Activated CD4-positive, alpha-beta memory T cell treated with anti-CD3 and anti-CD28 coated beads, Interleukin-2, amount 10 ng/mL, durations not matched to agents 7 days and 5 days (primary cell): ENCODE results near the gene KAZN. TPM values are rescaled to one million over a fixed set of nuclear protein-coding genes. Genes with fewer than 3 reads are reported as not detected.

Experiments
- CTCF ChIA-PET: fragments of 350-600 bp; sonication (Branson Sonifier 250); formaldehyde crosslinking; loops from one replicate; lab custom pipeline; 2021; ENCODE audit warnings: antibody characterized with exemption, inconsistent platforms; lab: Charles Lee
- POLR2A ChIA-PET: fragments of 350-600 bp; sonication (Branson Sonifier 250); formaldehyde crosslinking; loops from one replicate; lab custom pipeline; 2021; ENCODE audit warnings: antibody characterized with exemption; lab: Charles Lee
- DNase-seq: peaks from one replicate; pipeline ENCODE4 v3.0.0-alpha.2; 2020
- H3K27ac Mint-ChIP-seq: one replicate; pipeline ENCODE4 v1.8.0; 2021; ENCODE audit warnings: mild to moderate bottlenecking, mixed read lengths
- H3K27me3 Mint-ChIP-seq: one replicate; pipeline ENCODE4 v1.8.0; 2021; ENCODE audit warnings: mixed read lengths
- H3K36me3 Mint-ChIP-seq: one replicate; pipeline ENCODE4 v1.8.0; 2021; ENCODE audit warnings: low read depth, mixed read lengths
- H3K4me1 Mint-ChIP-seq: one replicate; pipeline ENCODE4 v1.8.0; 2021; ENCODE audit warnings: mixed read lengths
- H3K4me3 Mint-ChIP-seq: one replicate; pipeline ENCODE4 v1.8.0; 2021; ENCODE audit warnings: mild to moderate bottlenecking, mixed read lengths
- H3K9me3 Mint-ChIP-seq: one replicate; pipeline ENCODE4 v1.8.0; 2021; ENCODE audit warnings: mixed read lengths
- total RNA-seq, 2 experiments: library from RNA; stranded (reverse); gene quantifications; one replicate each; pipeline ENCODE4 v1.2.3, GENCODE V29; 2021

The KAZN gene
- total RNA-seq, 2 experiments from 2014 or later: 0.30 to 0.43 TPM

GRCh38 chr1:14835725-14836124 is 237.2 kb downstream of the KAZN start:
- no peak overlapping the region for H3K27ac Mint-ChIP-seq
- H3K9me3 Mint-ChIP-seq: peaks cover 3% of the 10 kb centered on the region
- CTCF ChIA-PET: no interaction called here
- no peak overlapping the region for H3K4me3 Mint-ChIP-seq
- no peaks in the 10 kb centered on the region for H3K27me3 Mint-ChIP-seq
- POLR2A ChIA-PET: no interaction called here
- no peak for DNase-seq
- H3K4me1 Mint-ChIP-seq: no peaks in the 10 kb centered on the region
- no peaks in the 10 kb centered on the region for H3K36me3 Mint-ChIP-seq

- H3K27me3 Mint-ChIP-seq: no peaks in the 10 kb centered on the region
- no peak overlapping the region for H3K27ac Mint-ChIP-seq
- H3K36me3 Mint-ChIP-seq: no peaks in the 10 kb centered on the region
- no peaks in the 10 kb centered on the region for H3K4me1 Mint-ChIP-seq
- DNase-seq: no peak
- ChIA-PET CTCF (no interaction called here), POLR2A (no interaction called here)
- peaks cover 7% of the 10 kb centered on the region for H3K9me3 Mint-ChIP-seq
- no peak overlapping the region for H3K4me3 Mint-ChIP-seq
These were observed 238.1 kb downstream of the KAZN start for GRCh38 chr1:14836426-14837140.

DNA sequence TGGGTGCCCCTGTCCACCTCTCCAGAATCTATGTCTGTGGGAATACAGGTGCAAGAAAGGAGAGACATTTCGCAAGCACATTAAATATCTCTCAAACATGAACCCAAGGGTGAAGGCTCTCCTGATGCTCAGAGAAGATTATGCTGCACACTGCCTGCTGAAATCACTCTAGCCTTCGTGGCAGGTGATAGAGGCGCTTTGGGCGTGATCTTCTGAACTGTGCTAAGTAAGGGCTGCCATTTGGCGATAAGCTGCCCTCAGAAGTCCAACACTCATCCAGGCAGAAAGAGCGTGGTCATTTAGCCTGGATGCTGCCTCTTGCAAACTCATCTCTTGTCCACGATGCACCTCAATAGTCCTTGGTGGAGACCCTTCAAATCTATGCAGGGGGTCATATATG is 241.9 kb downstream of the KAZN start:
- CTCF ChIA-PET: no interaction called here
- H3K4me1 Mint-ChIP-seq: no peaks in the 10 kb centered on the region
- H3K27ac Mint-ChIP-seq: no peak overlapping the region
- POLR2A ChIA-PET: no interaction called here
- DNase-seq: no peak
- H3K36me3 Mint-ChIP-seq: no peaks in the 10 kb centered on the region
- peaks cover 26% of the 10 kb centered on the region for H3K9me3 Mint-ChIP-seq
- H3K4me3 Mint-ChIP-seq: no peak overlapping the region
- no peaks in the 10 kb centered on the region for H3K27me3 Mint-ChIP-seq

DNA sequence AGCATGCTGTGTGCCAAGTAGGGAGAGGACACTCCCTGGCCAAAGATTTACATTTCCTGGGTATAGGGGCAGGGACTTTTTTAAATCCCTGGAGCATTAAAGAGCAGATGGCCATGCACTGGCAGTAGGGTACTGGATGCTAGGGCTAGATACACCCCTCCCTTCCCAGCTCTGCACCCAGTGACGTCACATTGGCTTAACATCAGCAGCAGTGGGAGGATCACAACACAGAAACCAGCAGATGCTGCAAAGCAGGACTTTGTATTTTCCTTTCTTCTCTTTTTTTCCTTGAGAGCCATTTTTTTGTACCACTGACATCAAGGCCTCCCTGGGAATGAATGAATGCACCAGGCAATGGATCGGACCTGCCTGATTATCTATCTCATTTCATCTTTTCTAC is 243.0 kb downstream of the KAZN start:
- ChIA-PET CTCF (no interaction called here), POLR2A (no interaction called here)
- Mint-ChIP-seq H3K4me3 (no peak overlapping the region), H3K9me3 (peaks cover 26% of the 10 kb centered on the region), H3K27me3 (no peaks in the 10 kb centered on the region), H3K36me3 (no peaks in the 10 kb centered on the region), H3K4me1 (no peaks in the 10 kb centered on the region), H3K27ac (no peak overlapping the region)
- no peak for DNase-seq

DNA sequence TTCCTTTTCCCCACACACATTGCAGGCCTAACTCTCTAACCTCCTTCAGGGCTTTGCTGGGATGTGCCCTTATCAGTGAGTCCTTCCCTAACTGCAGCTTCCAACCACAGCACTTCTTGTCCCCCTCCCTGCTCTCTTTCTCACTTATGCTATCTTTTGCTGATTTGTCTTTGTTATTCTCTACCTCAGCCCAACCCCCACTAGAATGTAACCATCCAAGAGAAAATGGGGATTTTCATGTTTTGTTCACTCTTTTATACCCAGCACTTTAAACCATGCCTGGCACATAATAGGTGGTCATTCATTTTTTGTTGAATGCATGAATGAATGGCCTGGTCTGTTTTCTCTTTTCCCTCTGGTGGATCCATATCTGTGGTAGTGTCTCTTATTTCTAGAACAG is 243.5 kb downstream of the KAZN start:
- H3K27ac Mint-ChIP-seq: no peak overlapping the region
- CTCF ChIA-PET: no interaction called here
- POLR2A ChIA-PET: no interaction called here
- no peaks in the 10 kb centered on the region for H3K27me3 Mint-ChIP-seq
- H3K4me3 Mint-ChIP-seq: no peak overlapping the region
- H3K4me1 Mint-ChIP-seq: no peaks in the 10 kb centered on the region
- H3K9me3 Mint-ChIP-seq: peaks cover 26% of the 10 kb centered on the region
- DNase-seq: no peak
- H3K36me3 Mint-ChIP-seq: no peaks in the 10 kb centered on the region

- peaks cover 26% of the 10 kb centered on the region for H3K9me3 Mint-ChIP-seq
- H3K36me3 Mint-ChIP-seq: no peaks in the 10 kb centered on the region
- H3K27me3 Mint-ChIP-seq: no peaks in the 10 kb centered on the region
These were observed 243.9 kb downstream of the KAZN start for GRCh38 chr1:14842361-14842760.

GRCh38 chr1:14842891-14843290 is 244.4 kb downstream of the KAZN start:
- POLR2A ChIA-PET: no interaction called here
- no peaks in the 10 kb centered on the region for H3K27me3 Mint-ChIP-seq
- no peak overlapping the region for H3K4me3 Mint-ChIP-seq
- H3K4me1 Mint-ChIP-seq: no peaks in the 10 kb centered on the region
- no peak overlapping the region for H3K27ac Mint-ChIP-seq
- peaks cover 26% of the 10 kb centered on the region for H3K9me3 Mint-ChIP-seq
- DNase-seq: no peak
- H3K36me3 Mint-ChIP-seq: no peaks in the 10 kb centered on the region
- CTCF ChIA-PET: no interaction called here

More at GRCh38 chr1:14842361-14842760, 243.9 kb downstream of the KAZN start:
- Mint-ChIP-seq H3K27ac (no peak overlapping the region), H3K4me1 (no peaks in the 10 kb centered on the region), H3K4me3 (no peak overlapping the region)
- ChIA-PET POLR2A (no interaction called here), CTCF (no interaction called here)
- no peak for DNase-seq

GRCh38 chr1:14843525-14843924 is 245.0 kb downstream of the KAZN start:
- ChIA-PET POLR2A (no interaction called here), CTCF (no interaction called here)
- Mint-ChIP-seq H3K4me1 (no peaks in the 10 kb centered on the region), H3K4me3 (no peak overlapping the region), H3K27ac (no peak overlapping the region), H3K36me3 (no peaks in the 10 kb centered on the region), H3K27me3 (no peaks in the 10 kb centered on the region), H3K9me3 (peaks cover 24% of the 10 kb centered on the region)
- no peak for DNase-seq

- ChIA-PET POLR2A (no interaction called here), CTCF (no interaction called here)
- Mint-ChIP-seq H3K27me3 (no peaks in the 10 kb centered on the region), H3K27ac (no peak overlapping the region), H3K9me3 (peaks cover 24% of the 10 kb centered on the region), H3K4me1 (no peaks in the 10 kb centered on the region), H3K4me3 (no peak overlapping the region), H3K36me3 (no peaks in the 10 kb centered on the region)
- DNase-seq: no peak
These were observed 245.9 kb downstream of the KAZN start for GRCh38 chr1:14844356-14844755.

DNA sequence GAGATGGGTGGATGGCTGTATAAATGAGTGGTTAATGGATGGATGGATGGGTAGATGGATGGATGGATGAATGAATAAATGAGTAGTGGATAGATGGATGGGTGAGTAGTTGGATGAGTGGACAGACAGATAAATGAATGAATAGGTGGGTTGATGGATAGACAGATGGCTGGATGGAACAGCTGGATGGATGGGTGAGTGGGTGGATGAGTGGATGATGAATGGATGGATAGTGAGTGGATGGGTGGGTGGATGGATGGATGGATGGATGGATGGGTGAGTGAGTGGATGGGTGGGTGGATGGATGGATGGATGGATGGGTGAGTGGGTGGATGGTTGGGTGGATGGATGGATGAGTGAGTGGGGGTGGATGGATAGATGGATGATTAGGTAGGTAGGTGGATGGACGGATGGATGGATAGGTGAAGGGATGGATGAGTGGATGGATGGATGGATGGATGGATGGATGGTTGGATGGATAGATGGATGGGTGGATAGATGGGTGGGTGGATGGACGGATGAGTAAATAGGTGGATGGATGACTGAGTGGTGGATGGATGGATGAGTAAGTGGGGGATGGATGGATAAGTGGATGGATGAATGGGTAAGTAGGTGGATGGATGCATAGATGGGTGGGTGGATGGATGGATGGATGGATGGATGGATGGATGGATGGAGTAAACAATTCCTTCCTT is 246.6 kb downstream of the KAZN start:
- CTCF ChIA-PET: no interaction called here
- DNase-seq: no peak

GRCh38 chr1:14845851-14846250 is 247.4 kb downstream of the KAZN start:
- H3K36me3 Mint-ChIP-seq: no peaks in the 10 kb centered on the region
- ChIA-PET CTCF (no interaction called here), POLR2A (no interaction called here)
- H3K4me1 Mint-ChIP-seq: no peaks in the 10 kb centered on the region
- DNase-seq: no peak
- H3K9me3 Mint-ChIP-seq: peaks cover 21% of the 10 kb centered on the region
- no peak overlapping the region for H3K4me3 Mint-ChIP-seq
- H3K27me3 Mint-ChIP-seq: no peaks in the 10 kb centered on the region
- no peak overlapping the region for H3K27ac Mint-ChIP-seq

More for the DNA sequence above, 246.6 kb downstream of the KAZN start:
- H3K4me3 Mint-ChIP-seq: no peak overlapping the region
- H3K4me1 Mint-ChIP-seq: no peaks in the 10 kb centered on the region
- no peak overlapping the region for H3K27ac Mint-ChIP-seq
- H3K9me3 Mint-ChIP-seq: peaks cover 24% of the 10 kb centered on the region
- H3K27me3 Mint-ChIP-seq: no peaks in the 10 kb centered on the region
- H3K36me3 Mint-ChIP-seq: no peaks in the 10 kb centered on the region
- POLR2A ChIA-PET: no interaction called here

- H3K4me3 Mint-ChIP-seq: no peak overlapping the region
These were observed 248.2 kb downstream of the KAZN start for GRCh38 chr1:14846688-14847087.

DNA sequence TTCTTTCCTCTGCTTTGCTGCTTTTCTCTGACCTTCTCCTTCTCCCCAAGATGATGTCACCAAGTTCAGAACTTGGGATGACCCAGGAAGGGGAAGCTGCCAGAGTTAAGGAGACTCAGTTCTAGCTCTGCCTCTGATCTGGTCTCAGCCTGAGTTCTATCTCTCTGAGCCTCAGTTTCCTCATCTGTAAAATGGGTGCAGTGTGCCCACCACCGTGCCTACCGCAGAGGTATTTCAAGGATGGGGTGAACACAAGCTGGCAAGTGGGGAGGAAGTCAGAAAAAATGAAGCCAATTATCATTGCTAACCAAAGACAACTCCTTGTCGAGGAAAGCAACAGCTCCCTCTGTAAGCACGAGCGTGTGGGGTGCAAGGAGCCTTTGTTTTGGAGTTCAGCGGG is 249.7 kb downstream of the KAZN start:
- H3K4me1 Mint-ChIP-seq: no peaks in the 10 kb centered on the region
- POLR2A ChIA-PET: no interaction called here
- DNase-seq: no peak
- H3K27me3 Mint-ChIP-seq: no peaks in the 10 kb centered on the region
- H3K4me3 Mint-ChIP-seq: no peak overlapping the region
- no peaks in the 10 kb centered on the region for H3K36me3 Mint-ChIP-seq
- no peak overlapping the region for H3K27ac Mint-ChIP-seq
- CTCF ChIA-PET: no interaction called here
- H3K9me3 Mint-ChIP-seq: peaks cover 5% of the 10 kb centered on the region

More at GRCh38 chr1:14846688-14847087, 248.2 kb downstream of the KAZN start:
- H3K4me1 Mint-ChIP-seq: no peaks in the 10 kb centered on the region
- H3K36me3 Mint-ChIP-seq: no peaks in the 10 kb centered on the region
- DNase-seq: no peak
- H3K27me3 Mint-ChIP-seq: no peaks in the 10 kb centered on the region
- no peak overlapping the region for H3K27ac Mint-ChIP-seq
- H3K9me3 Mint-ChIP-seq: peaks cover 17% of the 10 kb centered on the region
- ChIA-PET POLR2A (no interaction called here), CTCF (no interaction called here)

DNA sequence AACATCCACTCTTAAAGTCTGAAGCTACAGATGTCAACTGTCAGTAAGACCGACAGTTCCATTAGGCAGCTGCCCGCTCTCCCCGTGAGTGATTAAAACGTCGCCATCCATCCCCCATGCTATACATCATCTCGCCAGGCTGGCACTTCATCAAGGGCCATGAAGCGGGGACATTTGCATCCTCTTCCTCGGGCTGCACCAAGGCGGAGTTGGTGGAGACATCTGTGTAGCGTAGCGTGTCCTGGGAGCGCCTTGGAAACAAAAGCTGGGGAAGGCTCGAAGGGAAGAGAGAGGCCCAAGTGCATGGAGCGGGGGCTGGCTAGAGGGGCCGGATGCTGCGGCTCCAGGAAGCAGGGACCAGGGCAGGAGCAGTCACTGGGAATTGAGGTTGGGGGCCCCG is 250.1 kb downstream of the KAZN start:
- H3K27ac Mint-ChIP-seq: no peak overlapping the region
- H3K4me1 Mint-ChIP-seq: no peaks in the 10 kb centered on the region
- POLR2A ChIA-PET: no interaction called here
- CTCF ChIA-PET: no interaction called here
- H3K4me3 Mint-ChIP-seq: no peak overlapping the region
- DNase-seq: no peak
- peaks cover 5% of the 10 kb centered on the region for H3K9me3 Mint-ChIP-seq
- H3K27me3 Mint-ChIP-seq: no peaks in the 10 kb centered on the region
- H3K36me3 Mint-ChIP-seq: no peaks in the 10 kb centered on the region
